HG03097 (cell line): ENCODE data around the gene TRNT1.
A peak's percentile ranks its signal among the peaks of the same experiment; 100 is the strongest.

Experiments used
- ATAC-seq: cut with Tn5 transposase; IDR thresholded peaks from one replicate; pipeline ENCODE4 v1.9.1; 2021; ENCODE audit not compliant: unreplicated experiment, low FRiP score

TRNT1 gene

GRCh38 chr3:3177861-3178497 is 51.2 kb downstream of the TRNT1 start:
- ATAC-seq: no peak

GRCh38 chr3:3178498-3179328 is 52.0 kb downstream of the TRNT1 start:
- no peak for ATAC-seq

- peak; percentile 99 for ATAC-seq
Measured at GRCh38 chr3:3179407-3180094, 52.8 kb downstream of the TRNT1 start, which contains the start of gene CRBN. Gene CRBN, minus strand, starts transcription at chr3:3179691. Its CDS starts 4 bp downstream, at chr3:3179687.

GRCh38 chr3:3180456-3180855 is 53.7 kb downstream of the TRNT1 start:
- no peak for ATAC-seq

- ATAC-seq: no peak
Measured at GRCh38 chr3:3184876-3185275, 58.1 kb downstream of the TRNT1 start.

- ATAC-seq: no peak
Measured at GRCh38 chr3:3189102-3189727, 62.5 kb downstream of the TRNT1 start.

GRCh38 chr3:3189961-3190360 is 63.2 kb downstream of the TRNT1 start:
- ATAC-seq: no peak

GRCh38 chr3:3191675-3192285 is 65.0 kb downstream of the TRNT1 start:
- no peak for ATAC-seq

- ATAC-seq: no peak
Measured at GRCh38 chr3:3192286-3192675, 65.5 kb downstream of the TRNT1 start.

GRCh38 chr3:3194861-3195260 is 68.1 kb downstream of the TRNT1 start:
- no peak for ATAC-seq

GRCh38 chr3:3196148-3196861 is 69.6 kb downstream of the TRNT1 start:
- ATAC-seq: no peak
